K562 (cell line): ENCODE results near the gene REC8.

Experiments
- FOSL1 ChIP-seq: fragments of 200-800 bp; sonication (Bioruptor generic); conservative IDR thresholded peaks from 2 replicates; pipeline ENCODE4 v1.6.1; 2016; ENCODE audit warnings: missing genetic modification characterization, missing compliant biosample characterization
- HIVEP1 ChIP-seq: fragments of 250-450 bp; sonication (Bioruptor Pico); IDR thresholded peaks from 2 replicates; pipeline ENCODE4 v1.4.0; 2020; ENCODE audit warnings: mild to moderate bottlenecking
- TRIM24 ChIP-seq, 2 experiments: fragments of 450-650 bp; IDR thresholded peaks; 2 replicates each; pipeline ENCODE4 v1.6.1; 2016
- ZBED1 ChIP-seq: IDR thresholded peaks from 2 replicates; pipeline ENCODE4 v1.6.1; 2014
- ZNF224 ChIP-seq: sonication (generic); formaldehyde crosslinking; IDR thresholded peaks from 2 replicates; pipeline ENCODE4 v1.8.0; 2022; ENCODE audit warnings: mild to moderate bottlenecking, missing genetic modification reagents

- TF ChIP-seq ZBED1 (no peak), ZNF224 (CRISPR knock-in tag) (no peak), HIVEP1 (CRISPR knock-in tag) (no peak), TRIM24 (IDR thresholded peaks at IDR 0.05) (no peak), FOSL1 (tag) (no peak)
Measured at GRCh38 chr14:24123424-24124417, 48.2 kb upstream of the REC8 start.
